ENCODE results near the gene DCTN5.
"Not testable (repeated sequence)": the region's sequence is repeated elsewhere in the genome, so short reads cannot be mapped to it uniquely, and the experiment has no call there.

DCTN5 gene

DNA sequence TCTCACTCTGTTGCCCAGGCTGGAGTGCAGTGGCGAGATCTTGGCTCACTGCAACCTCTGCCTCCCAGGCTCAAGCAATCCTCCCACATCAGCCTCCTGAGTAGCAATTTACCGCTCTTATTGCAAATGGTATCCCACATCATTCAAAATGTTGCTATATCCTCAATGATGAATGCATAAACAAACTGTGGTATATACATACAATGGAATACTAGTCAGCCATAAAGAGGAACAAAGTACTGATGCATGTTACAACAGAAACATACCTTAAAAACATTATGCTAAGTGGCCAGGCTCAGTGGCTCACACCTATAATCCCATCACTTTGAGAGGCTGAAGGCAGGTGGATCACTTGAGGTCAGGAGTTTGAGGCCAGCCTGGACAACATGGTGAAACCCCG, 9.4 kb upstream of the DCTN5 start:
- H3K9me3 ChIP-seq; DNase-seq (ENCODE audit: low spot score in 2 of 2); H3K4me1 ChIP-seq; H3K4me3 ChIP-seq; in situ Hi-C loops (cut with MboI; ENCODE audit: low sequenced_read_pairs); H3K27me3 ChIP-seq (ENCODE audit: low read depth): not testable (repeated sequence)
- H3K36me3 ChIP-seq (replicated peaks) = peaks cover 56% of the 10 kb centered on the region

DNA sequence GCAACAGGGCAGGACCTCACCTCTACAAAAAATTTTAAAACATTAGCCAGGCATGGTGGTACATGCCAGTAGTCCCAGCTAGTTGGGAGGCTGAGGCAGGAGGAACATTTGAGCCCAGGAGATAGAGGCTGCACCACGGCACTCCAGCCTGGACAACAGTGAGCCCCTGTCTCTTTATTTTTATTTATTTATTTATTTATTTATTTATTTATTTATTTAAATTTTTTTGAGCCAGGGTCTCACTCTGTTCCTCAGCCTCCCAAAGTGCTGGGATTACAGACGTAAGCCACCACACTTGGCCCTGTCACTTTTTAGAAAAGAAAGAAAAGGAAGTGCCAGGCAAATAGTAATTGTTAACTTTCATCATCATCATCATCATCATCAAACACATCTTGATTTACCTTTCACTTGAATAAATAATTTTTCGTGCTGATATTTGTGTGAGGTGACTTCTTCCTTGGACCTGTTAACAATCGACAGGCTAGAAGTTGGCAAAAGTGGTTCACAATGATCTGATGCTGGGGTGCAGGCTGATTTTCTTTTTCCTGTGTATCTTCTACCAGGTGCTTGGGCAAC, 6.7 kb upstream of the DCTN5 start:
- Histone ChIP-seq H3K4me3 (no peak overlapping the region), H3K36me3 (replicated peaks) (peaks cover 55% of the 10 kb centered on the region), H3K9me3 (no peaks in the 10 kb centered on the region), H3K4me1 (no peaks in the 10 kb centered on the region), H3K27me3 (ENCODE audit: low read depth) (no peaks in the 10 kb centered on the region)
- no peak for DNase-seq (ENCODE audit: low spot score in 2 of 2)
- in situ Hi-C loops (cut with MboI; ENCODE audit: low sequenced_read_pairs) = no loop called here

GRCh38 chr16:23635958-23636357, 5.3 kb upstream of the DCTN5 start:
- Histone ChIP-seq H3K27me3 (ENCODE audit: low read depth) (no peaks in the 10 kb centered on the region), H3K4me3 (no peak overlapping the region), H3K9me3 (no peaks in the 10 kb centered on the region), H3K4me1 (0 out of 2 replicates have a peak, but pooled peaks cover 3% of the 10 kb centered on the region), H3K36me3 (replicated peaks) (peaks cover 44% of the 10 kb centered on the region)
- no peak for DNase-seq (ENCODE audit: low spot score in 2 of 2)
- in situ Hi-C loops (cut with MboI; ENCODE audit: low sequenced_read_pairs) = no loop called here

DNA sequence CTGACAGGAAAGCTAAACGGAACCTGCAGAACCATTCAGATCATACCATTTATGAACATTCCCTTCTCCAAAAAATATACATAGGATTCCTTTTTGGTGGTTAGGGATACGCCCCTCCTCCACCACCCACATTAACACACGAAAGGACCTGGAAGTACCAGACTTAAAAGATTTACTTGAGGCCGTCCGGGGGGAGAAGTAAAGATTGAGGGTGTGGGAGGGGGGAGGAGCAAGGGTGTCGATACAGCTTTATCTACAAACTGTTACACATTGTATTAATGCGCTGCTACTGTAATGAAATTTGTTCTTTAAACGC, 693 bp upstream of the DCTN5 start:
- peak; percentile 73 to 80 for DNase-seq (ENCODE audit: low spot score in 2 of 2)
- H3K4me3 ChIP-seq = peak overlapping the region; percentile 73
- 0 out of 2 replicates have a peak, but pooled peaks cover 3% of the 10 kb centered on the region for H3K4me1 ChIP-seq
- in situ Hi-C loops (cut with MboI; ENCODE audit: low sequenced_read_pairs) = loop anchor here (5.0 kb wide), 1 partner anchor 43 kb away; the partner anchor contains the start of gene NDUFAB1
- H3K27me3 ChIP-seq (ENCODE audit: low read depth) = no peaks in the 10 kb centered on the region
- H3K36me3 ChIP-seq (replicated peaks) = peaks cover 41% of the 10 kb centered on the region
- H3K9me3 ChIP-seq = no peaks in the 10 kb centered on the region

- Histone ChIP-seq H3K4me3 (peak overlapping the region; percentile 73), H3K36me3 (replicated peaks) (peaks cover 38% of the 10 kb centered on the region), H3K27me3 (ENCODE audit: low read depth) (no peaks in the 10 kb centered on the region), H3K4me1 (0 out of 2 replicates have a peak, but pooled peaks cover 3% of the 10 kb centered on the region), H3K9me3 (no peaks in the 10 kb centered on the region)
- no peak for DNase-seq (ENCODE audit: low spot score in 2 of 2)
- in situ Hi-C loops (cut with MboI; ENCODE audit: low sequenced_read_pairs) = loop anchor here (5.0 kb wide), 1 partner anchor 45 kb away; the partner anchor contains the start of gene NDUFAB1
Observed at GRCh38 chr16:23642246-23642774, 1.0 kb downstream of the DCTN5 start.

- Histone ChIP-seq H3K27me3 (ENCODE audit: low read depth) (no peaks in the 10 kb centered on the region), H3K36me3 (replicated peaks) (peaks cover 64% of the 10 kb centered on the region), H3K9me3 (no peaks in the 10 kb centered on the region), H3K4me1 (peaks cover 12% of the 10 kb centered on the region), H3K4me3 (no peak overlapping the region)
- in situ Hi-C loops (cut with MboI; ENCODE audit: low sequenced_read_pairs) = no loop called here
- peak; percentile 20 to 37 for DNase-seq (ENCODE audit: low spot score in 2 of 2)
Observed at GRCh38 chr16:23650674-23651416, 9.6 kb downstream of the DCTN5 start.

DNA sequence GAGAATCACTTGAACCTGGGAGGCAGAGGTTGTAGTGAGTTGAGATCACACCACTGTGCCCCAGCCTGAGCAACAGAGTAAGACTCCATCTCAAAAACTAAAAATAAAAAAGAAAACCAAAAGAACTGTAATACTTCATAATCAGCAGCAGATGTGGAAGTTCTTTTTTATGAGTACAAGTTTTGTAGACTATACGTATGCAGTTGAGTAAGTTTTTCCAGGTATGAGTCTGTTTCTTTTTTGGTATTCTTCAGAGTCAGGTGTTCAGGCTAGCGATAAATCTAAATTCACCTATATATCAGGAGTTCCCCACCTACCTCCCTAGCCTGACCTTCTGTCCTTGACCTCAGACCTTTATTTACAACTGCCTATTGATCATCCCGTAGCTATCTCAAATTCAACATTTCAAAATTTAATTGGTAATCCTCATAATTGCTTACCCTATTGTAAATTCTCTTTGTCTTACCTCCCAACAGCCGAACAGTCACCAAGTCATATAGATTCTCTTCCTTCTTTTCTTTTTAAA, 10.7 kb downstream of the DCTN5 start:
- Histone ChIP-seq H3K4me1 (peaks cover 12% of the 10 kb centered on the region), H3K27me3 (ENCODE audit: low read depth) (no peaks in the 10 kb centered on the region), H3K36me3 (replicated peaks) (peaks cover 65% of the 10 kb centered on the region), H3K9me3 (no peaks in the 10 kb centered on the region), H3K4me3 (no peak overlapping the region)
- no peak for DNase-seq (ENCODE audit: low spot score in 2 of 2)
- in situ Hi-C loops (cut with MboI; ENCODE audit: low sequenced_read_pairs) = no loop called here

GRCh38 chr16:23663918-23664317, 22.7 kb downstream of the DCTN5 start:
- in situ Hi-C loops (cut with MboI; ENCODE audit: low sequenced_read_pairs) = no loop called here
- no peaks in the 10 kb centered on the region for H3K27me3 ChIP-seq (ENCODE audit: low read depth)
- H3K4me3 ChIP-seq = no peak overlapping the region
- H3K36me3 ChIP-seq (replicated peaks) = peaks cover 95% of the 10 kb centered on the region
- no peak for DNase-seq (ENCODE audit: low spot score in 2 of 2)
- no peaks in the 10 kb centered on the region for H3K4me1 ChIP-seq
- no peaks in the 10 kb centered on the region for H3K9me3 ChIP-seq

DNA sequence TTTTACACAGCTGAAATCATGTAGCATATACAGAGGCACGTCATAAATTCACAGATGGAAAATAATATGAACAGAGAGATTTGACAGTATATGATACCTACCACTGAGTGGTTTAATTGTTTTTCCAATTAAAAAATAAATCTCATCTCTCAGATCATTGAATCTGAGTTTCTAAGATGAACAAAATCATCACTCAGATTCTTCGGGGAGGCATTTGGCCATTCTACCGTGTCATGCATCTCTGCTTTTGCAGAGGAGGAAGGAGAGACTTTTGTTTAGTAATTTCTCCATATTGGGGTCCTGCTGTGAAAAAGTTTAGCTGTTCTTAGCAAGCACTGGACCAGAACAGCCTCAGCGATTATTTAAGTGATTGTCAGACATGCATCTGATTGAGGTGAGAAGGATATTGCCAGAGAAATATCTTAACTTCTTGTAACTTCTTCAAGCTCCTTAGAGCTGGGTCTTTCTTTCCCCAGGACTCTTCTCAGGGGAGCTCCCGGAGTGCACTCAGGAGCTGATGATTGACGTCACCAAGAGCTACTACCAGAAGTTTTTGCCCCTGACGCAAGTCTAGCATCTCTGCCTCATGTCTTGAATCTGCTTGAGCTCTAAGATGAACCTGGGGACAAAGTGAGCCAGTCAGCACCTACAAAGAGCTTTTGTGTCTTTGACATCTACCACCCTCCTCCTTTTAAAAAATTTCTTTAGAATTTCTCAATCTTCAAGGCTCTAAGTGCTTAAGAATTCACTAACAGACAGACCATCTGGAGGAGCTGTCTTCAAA, 25.5 kb downstream of the DCTN5 start:
- H3K4me3 ChIP-seq = no peak overlapping the region
- in situ Hi-C loops (cut with MboI; ENCODE audit: low sequenced_read_pairs) = no loop called here
- no peaks in the 10 kb centered on the region for H3K4me1 ChIP-seq
- no peak for DNase-seq (ENCODE audit: low spot score in 2 of 2)
- H3K36me3 ChIP-seq (replicated peaks) = peaks cover 77% of the 10 kb centered on the region
- no peaks in the 10 kb centered on the region for H3K27me3 ChIP-seq (ENCODE audit: low read depth)
- H3K9me3 ChIP-seq = no peaks in the 10 kb centered on the region

GRCh38 chr16:23667355-23667659, 26.0 kb downstream of the DCTN5 start:
- Histone ChIP-seq H3K27me3 (ENCODE audit: low read depth) (no peaks in the 10 kb centered on the region), H3K4me3 (no peak overlapping the region), H3K36me3 (replicated peaks) (peaks cover 74% of the 10 kb centered on the region), H3K9me3 (no peaks in the 10 kb centered on the region), H3K4me1 (no peaks in the 10 kb centered on the region)
- DNase-seq (ENCODE audit: low spot score in 2 of 2) = no peak
- in situ Hi-C loops (cut with MboI; ENCODE audit: low sequenced_read_pairs) = no loop called here

DNA sequence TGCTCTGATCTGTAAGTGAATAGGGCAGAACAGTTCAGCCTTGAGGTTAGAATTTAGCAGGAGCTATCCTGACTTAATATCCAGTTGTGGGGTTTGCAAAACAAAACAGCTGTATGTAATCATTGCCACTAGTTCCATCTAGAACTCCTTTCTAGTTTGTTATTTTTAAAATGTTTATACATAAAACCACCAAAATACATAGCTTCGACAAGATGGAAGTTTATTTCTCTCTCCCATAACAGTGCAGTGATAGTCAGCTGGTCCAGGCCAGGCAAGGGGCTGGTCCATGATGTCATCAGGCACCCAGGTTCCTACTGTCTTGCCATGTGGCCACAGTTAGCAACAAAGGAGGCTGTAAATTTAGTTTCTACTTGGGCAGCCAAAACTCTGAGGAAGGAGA, 27.0 kb downstream of the DCTN5 start:
- peaks cover 65% of the 10 kb centered on the region for H3K36me3 ChIP-seq (replicated peaks)
- H3K4me1 ChIP-seq = no peaks in the 10 kb centered on the region
- no peak overlapping the region for H3K4me3 ChIP-seq
- in situ Hi-C loops (cut with MboI; ENCODE audit: low sequenced_read_pairs) = no loop called here
- H3K27me3 ChIP-seq (ENCODE audit: low read depth) = no peaks in the 10 kb centered on the region
- no peaks in the 10 kb centered on the region for H3K9me3 ChIP-seq
- no peak for DNase-seq (ENCODE audit: low spot score in 2 of 2)

GRCh38 chr16:23668873-23669272, 27.6 kb downstream of the DCTN5 start:
- H3K4me1 ChIP-seq = peaks cover 4% of the 10 kb centered on the region
- no peaks in the 10 kb centered on the region for H3K27me3 ChIP-seq (ENCODE audit: low read depth)
- in situ Hi-C loops (cut with MboI; ENCODE audit: low sequenced_read_pairs) = no loop called here
- H3K4me3 ChIP-seq = no peak overlapping the region
- H3K9me3 ChIP-seq = no peaks in the 10 kb centered on the region
- no peak for DNase-seq (ENCODE audit: low spot score in 2 of 2)
- peaks cover 58% of the 10 kb centered on the region for H3K36me3 ChIP-seq (replicated peaks)

DNA sequence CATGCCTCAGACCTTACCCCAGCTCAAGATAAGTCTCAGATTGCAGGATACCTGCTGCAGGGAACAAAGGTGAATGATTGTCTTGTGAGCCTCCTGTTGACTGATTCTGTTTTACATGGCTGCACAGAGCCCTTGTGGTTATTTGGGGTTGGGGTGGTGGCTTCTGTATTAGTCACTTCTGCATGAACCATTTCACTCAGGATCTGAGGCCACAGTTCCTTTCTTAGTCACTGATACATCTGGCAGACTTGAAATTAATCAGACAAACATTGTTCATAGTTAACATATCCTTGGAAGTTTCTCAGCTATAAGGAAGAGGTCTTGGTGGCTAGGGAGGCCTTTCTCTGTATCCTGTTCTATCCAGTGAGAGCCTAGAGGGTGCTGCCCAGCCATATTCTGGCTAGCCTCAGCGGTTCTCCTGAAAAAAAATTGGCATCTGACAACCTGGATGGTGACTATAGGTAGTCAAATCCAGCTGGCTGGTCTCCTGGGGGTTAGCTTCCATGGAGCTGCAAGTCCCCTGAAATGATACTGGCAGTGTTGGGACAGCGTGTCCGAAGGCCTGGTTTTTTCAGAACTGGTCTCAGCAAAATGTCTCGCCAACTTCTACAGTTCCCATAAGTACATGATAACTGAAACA, 29.0 kb downstream of the DCTN5 start:
- no peaks in the 10 kb centered on the region for H3K9me3 ChIP-seq
- H3K36me3 ChIP-seq (replicated peaks) = peaks cover 44% of the 10 kb centered on the region
- H3K27me3 ChIP-seq (ENCODE audit: low read depth) = no peaks in the 10 kb centered on the region
- no peak for DNase-seq (ENCODE audit: low spot score in 2 of 2)
- in situ Hi-C loops (cut with MboI; ENCODE audit: low sequenced_read_pairs) = no loop called here
- H3K4me3 ChIP-seq = no peak overlapping the region
- peaks cover 8% of the 10 kb centered on the region for H3K4me1 ChIP-seq

Data from HAP-1 (cell line).